ENCODE data around the gene ALOX5. TPM values are rescaled to one million over a fixed set of nuclear protein-coding genes. Genes with fewer than 3 reads are reported as not detected.

Gene ALOX5
- total RNA-seq, 2 donors from 2014 or later: 21.2 to 35.0 TPM

GRCh38 chr10:45421221-45422097 is 47.4 kb downstream of the ALOX5 start:
- H3K4me1 ChIP-seq (replicated peaks): peaks cover 4% of the 10 kb centered on the region
- no peaks in the 10 kb centered on the region for H3K36me3 ChIP-seq
- no peaks in the 10 kb centered on the region for H3K9me3 ChIP-seq
- no peaks in the 10 kb centered on the region for H3K27me3 ChIP-seq (replicated peaks; ENCODE audit: insufficient read depth)
- no peak overlapping the region for H3K27ac ChIP-seq
- no peak for TF ChIP-seq POLR2AphosphoS5 (IDR thresholded peaks at IDR 0.05)
- TF ChIP-seq POLR2A (IDR thresholded peaks at IDR 0.05): no peak
- TF ChIP-seq CTCF (IDR thresholded peaks at IDR 0.05): no peak
- intact Hi-C loops (cut with DNase I): no loop called here
- DNase-seq (ENCODE audit: low spot score): no peak
- WGBS: 76% methylated on average over 7 of the region's 7 CpGs
- no peak overlapping the region for H3K4me3 ChIP-seq

- Histone ChIP-seq H3K27me3 (replicated peaks; ENCODE audit: insufficient read depth) (peaks cover 2% of the 10 kb centered on the region), H3K4me1 (replicated peaks) (peaks cover 4% of the 10 kb centered on the region), H3K36me3 (no peaks in the 10 kb centered on the region), H3K9me3 (no peaks in the 10 kb centered on the region), H3K27ac (no peak overlapping the region), H3K4me3 (no peak overlapping the region)
- TF ChIP-seq CTCF (IDR thresholded peaks at IDR 0.05) (no peak), POLR2A (IDR thresholded peaks at IDR 0.05) (no peak), POLR2AphosphoS5 (IDR thresholded peaks at IDR 0.05) (no peak)
- no peak for DNase-seq (ENCODE audit: low spot score)
- WGBS: 73% methylated on average over 6 of the region's 6 CpGs
- intact Hi-C loops (cut with DNase I): no loop called here
These were observed 48.3 kb downstream of the ALOX5 start for GRCh38 chr10:45422207-45422865.

GRCh38 chr10:45422866-45423659 is 49.0 kb downstream of the ALOX5 start:
- peaks cover 2% of the 10 kb centered on the region for H3K27me3 ChIP-seq (replicated peaks; ENCODE audit: insufficient read depth)
- H3K9me3 ChIP-seq: no peaks in the 10 kb centered on the region
- H3K4me1 ChIP-seq (replicated peaks): peaks cover 4% of the 10 kb centered on the region
- no peak overlapping the region for H3K27ac ChIP-seq
- H3K4me3 ChIP-seq: no peak overlapping the region
- no peaks in the 10 kb centered on the region for H3K36me3 ChIP-seq
- no peak for DNase-seq (ENCODE audit: low spot score)
- TF ChIP-seq POLR2AphosphoS5 (IDR thresholded peaks at IDR 0.05) (no peak), CTCF (IDR thresholded peaks at IDR 0.05) (no peak), POLR2A (IDR thresholded peaks at IDR 0.05) (no peak)
- intact Hi-C loops (cut with DNase I): no loop called here
- 84% methylated on average over 9 of the region's 9 CpGs for WGBS

GRCh38 chr10:45423976-45424499 is 50.0 kb downstream of the ALOX5 start:
- WGBS: 93% methylated on average over 7 of the region's 7 CpGs
- peaks cover 4% of the 10 kb centered on the region for H3K4me1 ChIP-seq (replicated peaks)
- intact Hi-C loops (cut with DNase I): no loop called here
- TF ChIP-seq POLR2AphosphoS5 (IDR thresholded peaks at IDR 0.05) (no peak), CTCF (IDR thresholded peaks at IDR 0.05) (no peak), POLR2A (IDR thresholded peaks at IDR 0.05) (no peak)
- no peak overlapping the region for H3K4me3 ChIP-seq
- DNase-seq (ENCODE audit: low spot score): no peak
- no peaks in the 10 kb centered on the region for H3K36me3 ChIP-seq
- no peak overlapping the region for H3K27ac ChIP-seq
- H3K27me3 ChIP-seq (replicated peaks; ENCODE audit: insufficient read depth): peaks cover 2% of the 10 kb centered on the region
- no peaks in the 10 kb centered on the region for H3K9me3 ChIP-seq
